Cortex of kidney (tissue), 1 donor: ENCODE results near the gene REV3L.
"Not testable (repeated sequence)": the region's sequence is repeated elsewhere in the genome, so short reads cannot be mapped to it uniquely, and the experiment has no call there.

Source experiments
- DNase-seq: peaks from one replicate; lab custom pipeline; 2025; lab: John Stamatoyannopoulos, UW

Gene REV3L, protein sequence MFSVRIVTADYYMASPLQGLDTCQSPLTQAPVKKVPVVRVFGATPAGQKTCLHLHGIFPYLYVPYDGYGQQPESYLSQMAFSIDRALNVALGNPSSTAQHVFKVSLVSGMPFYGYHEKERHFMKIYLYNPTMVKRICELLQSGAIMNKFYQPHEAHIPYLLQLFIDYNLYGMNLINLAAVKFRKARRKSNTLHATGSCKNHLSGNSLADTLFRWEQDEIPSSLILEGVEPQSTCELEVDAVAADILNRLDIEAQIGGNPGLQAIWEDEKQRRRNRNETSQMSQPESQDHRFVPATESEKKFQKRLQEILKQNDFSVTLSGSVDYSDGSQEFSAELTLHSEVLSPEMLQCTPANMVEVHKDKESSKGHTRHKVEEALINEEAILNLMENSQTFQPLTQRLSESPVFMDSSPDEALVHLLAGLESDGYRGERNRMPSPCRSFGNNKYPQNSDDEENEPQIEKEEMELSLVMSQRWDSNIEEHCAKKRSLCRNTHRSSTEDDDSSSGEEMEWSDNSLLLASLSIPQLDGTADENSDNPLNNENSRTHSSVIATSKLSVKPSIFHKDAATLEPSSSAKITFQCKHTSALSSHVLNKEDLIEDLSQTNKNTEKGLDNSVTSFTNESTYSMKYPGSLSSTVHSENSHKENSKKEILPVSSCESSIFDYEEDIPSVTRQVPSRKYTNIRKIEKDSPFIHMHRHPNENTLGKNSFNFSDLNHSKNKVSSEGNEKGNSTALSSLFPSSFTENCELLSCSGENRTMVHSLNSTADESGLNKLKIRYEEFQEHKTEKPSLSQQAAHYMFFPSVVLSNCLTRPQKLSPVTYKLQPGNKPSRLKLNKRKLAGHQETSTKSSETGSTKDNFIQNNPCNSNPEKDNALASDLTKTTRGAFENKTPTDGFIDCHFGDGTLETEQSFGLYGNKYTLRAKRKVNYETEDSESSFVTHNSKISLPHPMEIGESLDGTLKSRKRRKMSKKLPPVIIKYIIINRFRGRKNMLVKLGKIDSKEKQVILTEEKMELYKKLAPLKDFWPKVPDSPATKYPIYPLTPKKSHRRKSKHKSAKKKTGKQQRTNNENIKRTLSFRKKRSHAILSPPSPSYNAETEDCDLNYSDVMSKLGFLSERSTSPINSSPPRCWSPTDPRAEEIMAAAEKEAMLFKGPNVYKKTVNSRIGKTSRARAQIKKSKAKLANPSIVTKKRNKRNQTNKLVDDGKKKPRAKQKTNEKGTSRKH (N-terminal part only)

DNA sequence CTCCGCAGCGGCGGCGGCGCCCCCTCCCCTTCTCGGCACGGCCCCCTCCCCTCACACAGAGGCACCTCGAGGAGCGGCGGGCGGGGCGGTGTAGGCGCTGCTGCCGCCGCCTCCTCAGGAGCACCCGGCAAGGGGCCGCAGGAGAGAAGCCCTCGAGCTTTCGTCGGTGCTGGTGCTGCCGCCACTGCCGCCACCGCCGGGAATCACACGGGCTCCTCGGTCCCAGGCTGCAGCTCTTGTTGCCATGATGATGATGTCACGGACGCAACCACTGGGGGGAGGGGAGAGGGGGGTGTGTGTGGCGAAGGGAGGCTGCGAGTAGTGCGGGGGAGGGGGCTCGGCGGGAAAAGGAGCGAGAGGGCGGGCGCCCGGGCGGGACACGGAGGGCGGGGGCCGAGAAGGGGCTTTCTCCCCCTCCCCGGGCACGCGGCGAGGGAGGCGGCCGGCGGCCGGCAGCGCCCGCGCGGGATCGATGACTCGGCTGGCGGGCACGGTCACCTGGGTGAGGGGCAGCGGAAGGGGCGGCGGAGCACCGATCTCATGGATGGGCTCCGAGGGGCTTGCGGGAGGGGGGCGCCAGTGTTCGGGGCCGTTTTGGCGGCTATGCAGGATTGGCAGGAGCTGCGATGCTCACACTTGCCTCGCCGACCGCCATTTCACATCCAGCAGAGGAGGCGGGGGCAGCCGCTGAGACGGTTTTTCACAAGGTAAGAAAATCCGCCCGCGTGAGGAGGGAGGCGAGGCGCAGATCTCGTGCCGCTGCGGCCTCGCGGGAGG, at the start of gene REV3L:
Gene REV3L, minus strand, starts transcription at position 260 of the 777 bp plus-strand sequence. CDS start 330 bp downstream, outside the sequence.
- no peak for DNase-seq

DNA sequence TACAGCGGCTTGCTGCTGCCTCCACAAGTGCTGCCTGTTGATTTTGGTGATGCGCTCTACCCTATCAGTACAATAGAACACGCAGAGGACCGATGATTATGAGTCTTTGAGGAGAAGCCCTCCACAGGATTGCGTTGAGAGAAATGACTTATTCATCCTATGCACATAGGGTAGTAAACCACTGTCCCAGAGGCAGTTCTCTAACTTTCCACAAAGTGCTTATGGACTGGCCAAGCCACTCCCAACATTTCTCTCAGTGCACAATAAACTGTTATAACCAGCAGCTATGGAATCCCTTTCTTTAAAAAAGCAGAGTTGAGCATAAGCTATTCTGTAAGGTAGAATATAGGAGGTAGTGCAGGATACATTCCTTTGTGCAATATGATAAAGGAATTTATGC, 48.2 kb upstream of the REV3L start:
- DNase-seq = no peak

DNA sequence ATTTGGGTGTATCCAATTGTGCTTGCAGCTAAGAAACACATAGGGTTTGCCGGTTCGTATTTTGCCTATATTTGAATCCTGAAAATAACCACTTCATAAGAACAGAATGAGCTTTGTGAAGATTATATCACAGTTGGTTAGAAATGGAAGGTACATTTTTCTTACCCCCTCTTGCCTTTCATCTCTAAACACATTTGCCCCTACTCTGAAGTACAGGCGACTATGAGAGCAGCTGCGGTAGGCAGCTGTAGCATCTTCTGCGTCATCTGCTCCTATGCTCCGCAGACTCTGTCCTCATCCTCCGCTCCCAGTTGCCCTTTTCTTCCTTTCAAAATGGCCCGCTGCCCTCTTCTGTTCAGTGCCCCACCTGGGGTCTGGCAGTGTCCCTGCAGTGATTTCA, 47.6 kb upstream of the REV3L start:
- no peak for DNase-seq

DNA sequence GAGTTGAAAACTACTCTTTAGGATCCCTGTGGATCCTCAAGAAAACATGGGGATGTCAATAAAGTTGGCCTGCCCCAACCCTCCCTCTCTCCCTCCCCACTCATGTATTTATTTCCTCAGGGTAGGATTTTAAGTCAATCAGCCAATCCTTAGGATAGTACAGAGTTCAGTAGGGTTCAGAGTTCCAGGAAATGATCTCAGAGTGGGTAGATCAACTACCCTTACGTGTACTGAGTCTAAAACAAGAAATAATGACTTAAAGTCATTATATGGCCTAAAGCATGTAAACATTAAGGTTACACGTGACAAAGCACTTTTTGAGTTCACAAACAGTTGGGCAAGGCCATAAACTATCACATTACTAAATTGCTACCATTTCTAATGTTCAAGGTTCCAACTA, 47.2 kb upstream of the REV3L start:
- DNase-seq = no peak

DNA sequence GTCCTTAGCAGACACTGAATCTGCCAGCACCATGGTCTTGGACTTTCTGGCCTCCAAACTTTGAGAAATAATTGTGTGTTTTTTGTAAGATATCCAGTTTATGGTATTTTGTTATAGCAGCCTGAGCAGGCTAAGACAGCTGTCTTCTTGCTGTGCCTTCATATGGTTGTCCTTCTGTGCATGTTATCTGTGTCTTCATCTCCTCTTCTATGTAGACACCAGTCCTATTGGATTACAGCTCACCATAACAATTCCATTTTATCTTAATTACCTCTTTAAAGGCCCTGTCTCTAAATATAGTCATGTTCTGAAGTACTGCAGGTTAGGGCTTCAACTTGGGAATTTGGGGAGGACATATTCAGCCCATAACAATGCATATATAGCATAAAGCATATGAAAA, 44.3 kb upstream of the REV3L start:
- DNase-seq = no peak

DNA sequence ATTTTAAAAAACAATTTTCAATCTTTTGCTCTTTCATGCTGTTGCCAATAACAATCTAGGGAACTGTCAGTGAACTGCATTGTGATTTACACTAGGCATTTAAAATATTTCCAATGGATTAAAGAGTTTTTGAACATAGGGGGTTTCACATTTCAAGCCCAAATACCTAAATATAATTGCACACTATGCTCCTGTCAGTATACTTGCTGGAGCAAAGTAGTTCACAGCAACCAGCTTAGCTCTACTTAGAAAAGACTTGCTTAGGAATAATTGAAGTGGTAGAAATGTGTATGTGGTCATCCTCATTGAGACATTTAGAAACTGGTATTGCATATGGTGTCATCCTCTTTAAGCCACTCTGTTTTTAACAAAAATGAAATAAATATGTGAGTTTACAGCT, 41.7 kb upstream of the REV3L start:
- DNase-seq = no peak

DNA sequence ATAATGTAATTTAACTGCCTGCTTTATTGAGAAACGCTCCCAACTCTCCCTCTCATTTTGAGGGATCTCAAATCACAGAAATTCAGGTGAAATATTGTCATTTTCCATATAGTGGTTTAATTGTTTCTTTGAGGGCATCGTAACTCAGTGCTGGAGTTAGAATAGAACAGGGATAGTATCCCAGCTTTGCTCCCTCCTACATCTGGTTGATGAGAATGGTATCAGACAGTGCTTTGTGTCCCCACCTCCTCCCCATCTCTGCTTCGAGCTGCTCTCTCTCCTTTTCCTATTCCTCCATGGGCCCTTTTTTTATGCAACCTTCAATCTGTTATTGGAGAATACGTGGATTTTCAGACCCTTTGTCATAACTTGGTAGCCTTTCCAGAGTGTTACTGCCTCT, 41.2 kb upstream of the REV3L start:
- DNase-seq = no peak

DNA sequence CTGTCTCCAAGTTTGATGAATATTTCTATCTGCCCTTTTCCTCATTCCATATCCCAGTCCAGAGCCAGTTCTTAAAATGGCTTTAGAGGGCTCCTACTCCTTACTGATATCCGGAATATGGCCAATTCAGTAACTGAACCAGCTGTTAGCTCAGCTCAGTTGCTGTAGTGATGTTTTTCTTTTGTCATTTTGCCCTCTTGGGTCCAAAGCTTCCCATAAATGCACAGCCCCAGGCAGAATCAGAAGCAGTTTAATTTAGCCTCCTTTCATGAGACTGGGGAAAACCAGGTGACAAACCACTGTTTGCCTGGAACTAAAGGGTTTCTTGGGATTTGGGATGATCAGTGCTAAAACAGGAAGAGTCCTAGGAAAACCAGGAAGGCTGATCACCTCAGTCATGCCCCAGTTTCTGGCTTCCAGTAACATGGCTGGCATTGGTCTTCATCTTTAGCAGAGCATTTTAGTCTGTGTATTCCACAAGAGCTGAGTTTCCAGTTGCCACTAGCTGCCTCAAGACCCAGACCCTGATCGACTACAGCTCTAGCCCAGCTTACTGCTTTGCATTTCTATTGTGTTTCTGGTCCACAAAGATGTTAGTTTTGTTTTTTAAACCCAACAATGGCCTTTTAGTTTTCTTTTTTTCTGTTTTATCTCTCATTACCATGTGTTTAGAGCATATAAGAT, 40.6 kb upstream of the REV3L start:
- DNase-seq = no peak

DNA sequence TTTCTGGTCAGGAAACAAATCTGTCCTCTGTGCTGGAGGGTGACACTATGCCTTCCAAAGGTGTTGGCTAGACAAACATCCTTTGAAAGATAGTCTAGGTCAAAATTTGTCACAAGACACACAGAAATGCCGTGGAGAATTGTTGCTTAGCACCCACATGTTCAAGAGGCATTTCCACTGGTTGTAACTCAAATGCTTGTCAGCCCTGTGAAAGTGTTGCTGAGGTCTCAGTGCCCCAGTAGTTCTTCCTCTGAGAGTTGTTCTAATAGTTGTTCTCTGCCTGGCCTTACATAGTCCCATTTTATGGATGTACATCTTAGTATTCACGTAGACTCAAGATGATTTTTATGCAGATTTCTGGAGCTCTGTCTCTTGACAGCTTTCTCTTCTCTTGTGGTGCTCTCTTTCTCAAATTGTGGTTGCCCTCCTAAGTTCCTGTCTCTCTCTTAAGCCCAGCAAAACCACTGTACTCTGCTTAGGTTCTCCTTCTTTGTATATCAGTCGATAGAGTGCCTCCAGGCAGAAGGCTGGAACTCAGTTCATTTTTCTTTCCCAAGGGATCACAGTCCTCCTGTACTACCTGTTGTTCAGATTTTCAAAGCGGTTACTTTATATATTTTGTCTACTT, 39.5 kb upstream of the REV3L start:
- DNase-seq = no peak

DNA sequence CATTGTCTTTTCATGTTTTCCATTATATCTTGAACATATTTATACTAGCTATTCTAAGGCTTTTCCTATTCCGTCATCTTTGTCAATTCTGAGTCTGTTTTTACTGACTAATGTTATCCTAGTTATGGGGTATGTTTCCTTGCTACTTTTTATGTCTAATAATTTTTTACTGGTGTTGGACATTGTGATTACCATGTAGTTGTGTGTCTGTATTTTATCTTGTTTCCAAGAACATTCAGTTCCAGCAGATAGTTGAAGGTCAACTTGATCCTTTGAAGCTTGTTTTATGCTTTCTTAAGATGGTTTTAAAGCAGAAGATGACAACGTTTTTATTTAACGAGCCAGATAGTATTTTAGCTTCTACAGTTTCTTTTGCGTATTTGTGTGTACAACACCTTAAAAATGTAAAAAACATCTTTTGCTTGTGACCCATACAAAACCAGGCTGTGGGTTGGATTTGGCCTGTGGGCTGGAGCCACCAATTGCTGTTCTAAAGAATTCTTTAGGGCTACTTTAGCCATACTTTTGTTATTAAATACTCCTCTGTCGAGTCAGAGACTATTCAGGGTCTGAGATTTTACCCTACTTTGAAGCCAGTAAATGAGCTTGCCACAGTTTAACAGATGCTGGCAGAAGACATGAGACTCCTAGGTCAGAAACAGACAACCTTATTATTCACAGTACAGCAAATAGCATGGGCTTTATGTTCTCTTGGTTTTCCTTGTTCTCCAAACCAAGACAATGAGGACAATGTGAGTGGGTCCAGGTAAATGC, 38.7 kb upstream of the REV3L start:
- no peak for DNase-seq

DNA sequence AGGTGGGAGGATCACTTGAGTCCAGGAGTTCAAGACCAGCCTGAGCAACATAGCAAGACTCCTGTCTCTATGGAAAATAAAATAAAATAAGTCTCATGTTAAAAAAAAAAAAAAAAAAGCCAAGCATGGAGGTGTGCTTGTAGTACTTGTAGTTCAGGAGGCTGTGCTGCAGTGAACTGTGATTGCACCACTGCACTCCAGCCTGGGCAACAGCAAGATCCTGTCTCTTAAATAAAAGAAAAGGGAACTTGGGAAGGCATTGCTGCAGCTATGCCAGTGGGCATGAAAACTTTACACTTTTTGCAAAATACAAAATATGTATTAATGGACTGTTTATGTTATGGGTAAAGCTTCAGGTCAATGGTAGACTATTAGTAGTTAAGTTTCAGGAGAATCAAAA, 37.5 kb upstream of the REV3L start:
- DNase-seq = no peak

DNA sequence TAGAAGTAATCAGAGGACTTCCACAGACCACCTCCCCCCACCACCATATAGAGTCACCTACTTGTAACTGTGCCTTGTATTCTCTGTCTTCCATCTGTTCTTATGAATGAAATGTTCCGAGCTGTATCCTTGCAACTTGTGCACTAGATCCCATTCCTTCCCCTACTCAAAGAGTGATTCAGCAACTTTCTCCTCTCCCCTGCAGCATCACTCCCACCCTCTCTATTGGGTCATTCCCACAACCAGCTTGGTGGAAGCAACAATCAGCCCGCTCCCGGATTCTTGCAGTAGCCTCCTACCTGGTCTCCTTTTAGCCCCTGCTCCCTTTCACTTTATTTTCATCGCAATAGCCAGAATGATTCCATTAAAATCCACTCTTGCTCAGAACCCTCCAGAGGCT, 34.9 kb upstream of the REV3L start:
- no peak for DNase-seq

DNA sequence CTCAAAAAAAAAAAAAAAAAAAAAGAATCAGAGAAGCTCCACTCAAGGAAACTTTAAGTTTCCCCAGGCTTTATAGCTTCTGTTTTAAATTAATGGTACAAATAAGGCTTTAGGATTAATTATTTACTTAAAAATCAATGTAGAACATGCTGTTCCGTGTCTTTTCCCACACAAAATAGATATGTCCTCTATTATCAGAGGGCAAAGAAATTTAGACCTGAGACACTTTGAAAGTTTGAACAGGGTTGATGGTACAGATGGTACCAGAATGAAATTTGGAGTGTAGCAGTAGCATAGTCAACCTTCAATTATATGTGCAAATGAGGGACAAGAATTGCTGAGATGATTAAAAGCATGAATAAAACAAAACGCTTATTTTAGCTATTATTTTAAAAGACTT, 32.2 kb upstream of the REV3L start:
- no peak for DNase-seq

DNA sequence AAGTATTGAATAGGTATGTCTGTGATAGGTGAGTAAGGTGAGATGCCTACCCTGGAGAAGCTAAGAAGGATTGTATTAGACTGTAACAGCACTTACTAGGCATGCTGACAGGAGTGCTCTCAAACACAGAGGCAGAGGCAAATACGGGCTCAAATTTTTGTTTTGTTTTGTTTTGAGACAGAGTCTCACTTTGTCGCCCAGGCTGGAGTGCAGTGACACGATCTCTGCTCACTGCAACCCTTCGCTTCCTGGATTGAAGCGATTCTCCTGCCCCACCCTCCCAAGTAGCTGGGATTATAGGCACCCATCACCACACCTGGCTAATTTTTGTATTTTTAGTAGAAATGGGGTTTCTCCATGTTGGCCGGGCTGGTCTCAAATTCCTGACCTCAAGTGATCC, 31.5 kb upstream of the REV3L start:
- DNase-seq = not testable (repeated sequence)

DNA sequence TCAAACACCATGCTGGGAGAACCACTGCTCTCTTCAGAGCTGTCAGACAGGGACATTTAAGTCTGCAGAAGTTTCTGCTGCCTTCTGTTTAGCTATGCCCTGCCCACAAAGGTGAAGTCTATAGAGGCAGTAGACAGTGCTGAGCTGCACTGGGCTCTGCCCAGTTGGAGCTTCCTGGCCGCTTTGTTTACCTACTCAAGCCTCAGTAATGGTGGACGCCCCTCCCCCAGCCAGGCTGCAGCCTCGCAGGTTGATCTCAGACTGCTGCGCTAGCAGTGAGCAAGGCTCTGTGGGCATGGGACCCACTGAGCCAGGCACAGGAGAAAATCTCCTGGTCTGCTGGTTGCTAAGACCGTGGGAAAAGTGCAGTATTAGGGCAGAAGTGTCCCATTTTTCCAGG, 24.2 kb upstream of the REV3L start:
- not testable (repeated sequence) for DNase-seq

DNA sequence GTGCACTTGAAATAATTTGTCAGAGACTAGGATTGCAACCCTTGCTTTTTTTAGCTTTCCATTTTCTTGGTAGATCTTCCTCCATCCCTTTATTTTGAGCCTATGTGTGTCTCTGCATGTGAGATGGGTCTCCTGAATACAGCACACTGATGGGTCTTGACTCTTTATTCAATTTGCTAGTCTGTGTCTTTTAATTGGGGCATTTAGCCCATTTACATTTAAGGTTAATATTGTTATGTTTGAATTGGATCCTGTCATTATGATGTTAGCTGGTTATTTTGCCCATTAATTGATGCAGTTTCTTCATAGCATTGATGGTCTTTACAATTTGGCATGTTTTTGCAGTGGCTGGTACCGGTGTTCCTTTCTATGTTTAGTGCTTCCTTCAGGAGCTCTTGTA, 22.5 kb upstream of the REV3L start:
- not testable (repeated sequence) for DNase-seq

DNA sequence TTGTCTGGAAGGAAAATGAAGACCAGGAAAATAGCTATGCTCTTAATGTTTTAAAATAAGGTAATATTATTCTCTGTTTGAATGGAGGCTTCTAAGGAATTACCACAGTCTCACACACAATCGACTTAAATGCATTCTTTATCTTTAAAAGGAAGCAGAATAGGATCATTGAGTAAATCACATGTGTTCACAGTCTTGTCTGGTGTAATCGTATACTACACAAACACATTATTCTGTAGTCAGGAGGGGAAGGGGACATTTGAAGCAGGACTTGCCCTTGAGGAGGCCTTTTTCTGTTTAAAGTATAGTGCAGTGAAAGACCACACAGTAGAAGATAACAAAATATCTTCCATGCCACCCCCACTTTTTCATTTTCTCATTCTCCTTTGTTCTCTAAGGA, 20.6 kb upstream of the REV3L start:
- DNase-seq = no peak

DNA sequence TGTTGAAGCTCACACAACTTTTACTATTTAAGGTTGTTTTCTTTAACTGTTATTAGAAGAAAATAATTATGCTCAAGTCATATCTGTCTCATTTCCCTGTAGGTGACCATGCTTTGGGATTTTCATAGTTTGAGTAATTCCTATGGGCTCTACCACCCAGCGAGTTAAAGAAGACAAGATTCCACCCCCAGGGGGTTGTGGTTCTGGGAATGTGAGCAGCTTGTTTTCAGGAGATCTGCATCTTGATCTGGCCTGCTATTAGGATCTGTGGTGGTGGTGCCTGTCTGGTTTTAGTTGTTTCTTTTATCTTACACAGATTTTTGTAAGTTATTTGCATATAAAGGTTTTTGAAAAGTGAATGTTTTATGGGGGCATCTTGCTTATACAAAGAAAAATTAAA, 20.2 kb upstream of the REV3L start:
- no peak for DNase-seq

DNA sequence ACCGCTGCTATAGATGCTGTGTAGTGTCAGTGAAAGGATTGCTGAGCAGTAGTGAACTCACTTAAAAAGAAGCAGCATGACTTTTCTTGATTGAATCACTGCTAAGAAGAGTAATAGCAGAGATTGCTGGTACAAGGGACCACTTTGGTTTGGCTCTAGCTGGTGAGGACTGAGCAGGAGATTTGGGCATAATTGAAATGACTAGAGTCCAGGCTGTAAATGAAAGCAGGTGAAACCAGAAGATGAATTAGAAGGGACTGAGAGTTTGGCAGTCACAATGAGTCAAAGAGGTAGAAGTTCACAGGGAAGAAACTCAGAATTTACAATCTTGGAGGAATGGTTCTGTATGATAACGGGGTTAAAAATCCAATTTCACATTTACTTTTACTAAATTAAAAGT, 19.1 kb upstream of the REV3L start:
- DNase-seq = no peak

DNA sequence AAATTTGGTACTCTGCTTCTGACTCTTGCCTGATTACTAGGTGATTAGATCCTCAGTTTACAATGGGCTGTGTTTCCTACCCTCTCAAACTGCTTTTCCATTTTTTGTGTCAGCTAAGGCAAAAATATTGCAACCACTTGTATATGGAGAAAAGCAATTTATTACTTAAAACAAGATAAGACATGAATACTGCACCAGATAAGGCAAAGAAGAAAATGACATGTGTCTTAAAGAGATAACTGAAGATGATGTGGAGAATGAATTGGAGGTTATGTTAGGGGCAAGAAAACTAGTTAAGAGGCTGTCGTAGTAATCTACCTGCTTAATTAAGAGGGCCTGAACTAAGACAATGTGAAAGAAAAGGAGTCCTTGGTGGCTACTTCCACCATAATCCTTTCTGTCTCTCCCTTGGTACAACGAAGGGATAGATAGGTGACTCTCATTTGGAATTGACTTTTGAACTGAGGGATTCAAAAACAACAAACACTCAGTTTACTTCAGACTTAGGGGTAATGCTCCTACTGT, 16.3 kb upstream of the REV3L start:
- no peak for DNase-seq
